Urothelium cell line (cell line): ENCODE data around the gene DEDD2.
A peak's percentile ranks its signal among the peaks of the same experiment; 100 is the strongest.

ENCODE experiments used
- DNase-seq: peaks from one replicate; pipeline ENCODE4 v3.0.0; 2011; ENCODE audit warnings: low spot score, mixed read lengths
- FAIRE-seq: peaks from 2 replicates; lab custom pipeline; 2011; peaks lifted over from hg19 to GRCh38; lab: Jason Lieb, UNC

Gene DEDD2

DNA sequence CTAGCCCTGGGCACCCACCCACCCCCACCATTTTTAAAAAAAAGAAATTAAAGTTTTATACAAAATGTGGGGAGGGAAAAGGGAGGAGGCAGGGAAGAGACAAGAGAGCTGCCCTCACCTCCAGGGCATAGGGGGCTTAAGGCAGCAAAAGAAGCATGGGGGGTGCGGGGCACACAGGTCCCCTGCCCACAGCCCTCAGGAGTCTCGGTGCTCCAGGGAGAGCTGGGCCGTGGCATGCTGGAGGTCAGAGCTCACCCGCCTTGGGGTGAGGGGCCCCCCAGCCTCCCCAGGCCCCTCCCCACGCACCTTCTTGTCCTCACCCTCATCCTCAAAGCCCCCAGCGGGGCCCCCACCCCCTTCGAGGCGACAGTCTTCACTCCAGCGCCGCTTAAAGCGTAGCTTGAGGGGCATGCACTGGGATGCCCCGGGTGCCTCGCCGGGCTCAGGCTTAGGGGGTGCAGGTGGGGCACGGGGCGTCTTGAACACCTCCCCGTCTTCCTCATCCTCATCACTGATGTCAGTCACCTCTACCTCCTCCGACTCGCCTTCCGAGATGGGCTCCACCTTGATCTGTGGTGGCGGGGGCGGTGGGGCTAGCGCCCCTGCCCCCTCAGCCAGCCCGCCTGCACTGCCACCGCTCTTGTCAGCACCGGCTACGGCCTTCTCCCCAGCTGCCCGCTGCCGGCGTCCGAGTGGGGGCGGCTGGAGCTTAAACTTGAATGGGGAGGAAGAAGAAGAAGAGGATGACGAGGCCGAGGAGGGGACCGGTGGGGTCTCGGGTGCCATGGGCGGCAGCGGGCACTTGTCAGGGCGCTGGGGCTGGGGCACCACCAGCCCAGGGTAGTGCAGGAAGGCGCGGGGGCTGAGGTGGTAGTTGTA, 31.0 kb upstream of the DEDD2 start:
- no peak for FAIRE-seq
- DNase-seq: no peak

DNA sequence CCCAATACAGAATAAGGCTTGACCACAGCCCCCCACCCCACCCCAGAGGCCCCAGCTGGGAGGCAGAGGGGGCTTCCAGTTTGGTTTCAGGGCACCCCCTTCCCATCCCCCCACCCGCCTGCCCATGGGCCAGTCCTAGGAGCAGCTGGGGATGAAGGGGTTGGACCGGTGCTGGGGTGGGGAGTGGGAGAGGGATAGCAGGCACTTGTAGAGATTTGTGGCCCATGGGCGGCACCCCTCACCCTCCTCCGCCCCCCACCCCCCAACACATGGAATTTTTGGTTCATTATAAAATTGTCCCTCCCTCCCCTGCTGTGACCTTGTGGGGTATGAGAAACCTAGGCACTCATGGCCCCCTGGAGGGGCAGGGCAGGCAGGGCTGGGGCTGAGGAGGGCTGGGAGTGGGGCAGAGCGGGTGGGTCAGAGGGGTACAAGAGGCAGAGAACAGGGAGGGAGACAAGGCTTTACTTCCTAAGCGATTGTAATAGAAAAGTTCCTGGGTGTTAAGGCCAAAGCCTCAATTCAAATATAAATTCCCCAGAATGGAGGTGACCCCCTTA, 30.2 kb upstream of the DEDD2 start:
- DNase-seq (no peak), FAIRE-seq (no peak)

DNA sequence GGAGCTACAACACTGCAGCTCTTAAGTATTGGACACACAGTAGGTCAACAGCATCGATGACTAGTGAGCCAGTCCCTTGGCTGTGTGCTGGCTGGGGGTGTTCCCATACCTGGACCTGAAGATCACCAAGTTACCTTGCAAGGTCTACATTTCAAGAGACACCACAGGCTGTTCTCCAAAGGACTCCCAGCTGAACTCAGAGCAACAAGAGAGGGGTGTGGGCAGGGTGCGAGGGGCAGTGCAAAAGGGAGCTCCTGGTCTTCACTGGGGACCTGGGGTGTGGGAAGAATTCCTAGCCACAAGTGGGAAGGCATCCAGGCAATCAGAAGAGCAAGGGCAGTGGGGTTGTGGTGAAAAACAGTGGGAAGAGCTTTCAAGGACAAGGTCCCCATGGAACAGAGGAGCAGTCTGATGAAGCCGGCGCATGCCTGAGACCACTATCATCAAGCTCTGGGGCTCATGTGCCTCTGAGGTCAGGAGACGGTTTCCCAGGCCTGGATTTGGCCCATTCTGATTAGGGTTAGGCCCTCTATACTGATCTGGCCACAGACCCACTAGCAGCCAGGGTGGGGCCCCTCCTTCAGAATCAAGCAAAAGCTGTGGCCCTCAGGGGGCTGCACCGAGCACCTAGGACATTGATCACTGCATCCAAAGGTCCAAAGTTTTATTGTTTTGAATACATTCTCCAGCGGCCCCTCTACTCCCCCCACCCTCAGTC, 29.6 kb upstream of the DEDD2 start:
- no peak for FAIRE-seq
- DNase-seq: no peak

DNA sequence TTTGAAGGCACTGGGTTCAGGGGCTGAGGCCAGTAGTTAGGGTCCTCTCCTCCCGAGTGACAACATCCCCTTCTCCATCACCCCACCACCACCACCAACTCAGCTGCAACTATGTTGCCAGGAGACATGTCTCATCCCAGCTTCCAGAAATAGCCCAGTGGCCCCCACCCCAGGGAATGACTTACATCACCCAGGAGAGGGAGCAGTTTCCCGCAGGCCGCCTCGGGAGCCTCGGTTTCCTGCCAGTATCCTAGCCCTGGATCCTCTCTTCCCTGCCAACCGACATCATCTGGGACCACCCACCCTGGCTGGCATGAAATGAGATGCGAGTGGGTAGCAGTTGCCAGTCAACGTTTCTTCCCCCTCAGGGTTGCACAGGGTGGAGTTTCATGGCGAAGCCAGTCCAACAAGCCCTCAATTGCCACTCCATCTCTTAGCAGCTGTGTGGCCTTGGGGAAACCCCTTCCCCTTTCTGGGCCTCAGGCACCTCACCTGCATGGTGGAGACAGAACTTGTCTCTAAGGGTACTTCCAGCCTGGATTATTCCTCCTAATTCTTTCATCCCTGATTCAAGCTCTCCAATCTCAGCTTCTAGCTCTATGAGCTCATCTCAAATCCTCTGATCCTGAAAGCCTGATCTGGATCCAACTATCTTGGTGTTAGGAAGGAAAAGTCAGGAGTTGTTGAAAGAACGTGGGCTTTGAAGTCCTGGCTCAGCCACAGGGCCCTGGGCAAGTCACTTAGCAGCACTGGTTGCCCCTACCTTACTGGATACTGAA, 28.9 kb upstream of the DEDD2 start:
- DNase-seq (peak; percentile 55), FAIRE-seq (no peak)

DNA sequence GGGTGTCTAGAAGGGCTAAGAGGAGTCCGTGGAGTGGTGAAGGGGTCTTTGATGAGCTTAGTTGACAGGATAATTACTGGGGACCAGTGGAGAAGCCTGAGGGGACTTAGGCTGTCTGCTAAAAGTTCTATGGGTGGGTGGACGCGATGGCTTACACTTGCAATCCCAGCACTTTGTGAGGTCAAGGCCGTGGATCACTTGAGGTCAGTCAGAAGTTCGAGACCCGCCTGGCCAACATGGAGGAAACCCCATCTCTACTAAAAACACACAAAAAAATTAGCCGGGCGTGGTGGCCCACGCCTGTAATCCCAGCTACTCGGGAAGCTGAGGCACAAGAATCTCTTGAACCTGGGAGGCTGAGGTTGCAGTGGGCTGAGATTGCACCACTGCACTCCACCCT, 27.8 kb upstream of the DEDD2 start:
- FAIRE-seq: no peak
- no peak for DNase-seq

DNA sequence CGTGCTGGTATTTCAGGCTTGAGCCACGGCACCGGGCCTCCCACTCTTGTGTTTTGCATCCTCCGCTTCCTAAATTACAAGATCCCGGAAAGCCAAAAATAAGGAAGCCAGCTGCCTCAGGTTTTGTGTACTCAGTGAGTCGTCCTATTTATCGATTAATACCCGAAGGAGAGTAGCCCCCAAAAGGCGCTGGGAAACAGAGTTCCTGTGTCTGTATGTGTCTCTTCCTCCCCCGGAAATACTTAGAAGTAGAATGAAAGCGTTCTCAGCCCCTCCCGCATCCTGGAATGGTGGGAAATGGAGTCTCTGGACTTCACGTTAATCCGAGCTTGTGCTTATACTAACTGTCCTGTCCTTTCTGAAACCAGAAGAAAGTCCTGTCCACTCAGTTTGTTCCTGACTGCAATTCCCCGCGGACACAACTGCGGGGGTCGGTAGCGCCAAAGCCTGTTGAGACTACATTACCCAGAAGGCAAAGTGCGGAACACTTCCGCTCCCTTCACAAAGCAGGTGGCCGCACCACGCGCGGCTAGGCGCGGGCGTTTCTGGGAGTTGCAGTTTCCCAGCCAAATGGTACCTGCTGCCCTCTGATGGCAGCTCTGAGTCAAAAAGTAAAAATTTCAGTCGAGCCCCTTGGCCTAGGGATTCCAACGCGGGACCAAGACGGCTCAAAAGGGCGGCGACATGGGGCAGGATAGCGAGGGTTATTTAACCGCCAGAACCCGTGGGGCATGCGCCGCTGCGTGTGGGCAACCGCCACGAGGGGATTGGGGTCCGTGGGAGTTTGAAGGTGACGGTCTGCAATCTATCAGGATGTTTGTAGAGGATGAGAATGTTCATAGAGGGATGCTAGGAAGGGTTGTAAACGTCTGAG, 27.1 kb upstream of the DEDD2 start:
- FAIRE-seq (peak; percentile 44), DNase-seq (peak; percentile 85)

DNA sequence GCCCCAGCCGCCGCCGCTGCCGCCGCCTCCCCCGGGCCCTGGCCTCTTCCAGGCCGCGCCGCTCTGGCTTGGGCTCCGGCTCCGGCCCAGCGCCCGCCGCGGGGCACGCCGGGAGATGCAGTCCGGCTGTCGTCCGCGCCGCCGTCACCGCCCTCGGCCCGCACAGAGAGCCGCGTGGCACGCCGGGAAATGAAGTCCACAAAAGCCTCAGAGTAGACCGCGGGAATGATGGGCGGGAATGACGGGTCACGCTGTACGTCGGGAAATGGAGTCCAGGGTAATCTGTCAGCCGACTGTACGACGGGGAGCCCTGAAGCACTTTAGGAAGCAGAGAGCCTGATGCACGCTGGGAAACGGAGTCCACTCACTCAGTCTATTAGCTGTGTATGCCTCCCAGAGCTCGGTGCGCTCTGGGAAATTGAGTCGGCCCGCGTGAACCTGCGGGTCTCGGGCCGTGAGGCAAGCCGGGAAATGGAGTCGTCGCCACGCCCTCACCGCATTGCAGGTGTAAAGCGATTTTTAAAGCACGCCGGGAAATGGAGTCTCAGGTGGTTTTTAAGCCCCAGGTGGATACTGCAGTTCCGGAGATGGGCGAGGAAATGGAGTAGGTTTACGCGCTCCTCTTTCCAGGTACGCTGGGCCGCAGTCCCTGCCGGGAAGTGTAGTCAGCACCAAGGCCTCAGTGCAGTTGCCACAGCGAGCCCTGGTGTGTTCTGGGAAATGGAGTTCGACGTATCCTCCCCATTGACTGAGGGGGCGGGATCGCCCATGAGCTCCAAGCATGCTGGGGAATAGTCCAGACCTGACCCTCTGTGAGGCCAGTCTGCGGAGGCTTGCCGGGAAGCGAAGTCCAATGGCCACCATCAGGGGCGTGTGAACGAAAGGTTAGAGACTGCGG, 25.3 kb upstream of the DEDD2 start, which contains the start of gene GSK3A:
TSS of gene GSK3A (minus strand) at position 91 of the 898 bp plus-strand sequence. CDS start 137 bp downstream, outside the sequence.
- DNase-seq (peak; percentile 93), FAIRE-seq (peak; percentile 65)

DNA sequence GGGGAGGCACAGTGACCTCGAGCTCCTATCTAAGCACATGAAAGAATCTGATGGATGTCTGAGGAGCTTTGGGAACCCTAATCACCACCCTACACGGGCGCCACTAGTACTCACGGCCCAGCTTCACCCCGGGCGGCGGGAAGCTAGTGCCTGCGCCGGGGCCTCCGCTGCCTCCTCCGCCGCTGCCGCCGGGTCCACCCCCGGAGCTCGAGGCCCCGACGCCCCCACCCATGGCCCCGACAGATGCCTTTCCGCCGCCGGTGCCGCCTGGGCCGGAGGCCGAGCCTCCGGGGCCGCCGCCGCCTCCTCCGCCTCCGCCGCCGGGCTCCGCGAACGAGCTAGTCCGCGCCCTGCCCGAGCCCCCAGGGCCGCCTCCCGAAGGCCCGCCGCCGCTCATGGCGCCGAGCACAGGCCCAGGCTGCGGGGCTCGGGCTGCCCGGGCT, 24.6 kb upstream of the DEDD2 start:
- DNase-seq: no peak
- FAIRE-seq: no peak

DNA sequence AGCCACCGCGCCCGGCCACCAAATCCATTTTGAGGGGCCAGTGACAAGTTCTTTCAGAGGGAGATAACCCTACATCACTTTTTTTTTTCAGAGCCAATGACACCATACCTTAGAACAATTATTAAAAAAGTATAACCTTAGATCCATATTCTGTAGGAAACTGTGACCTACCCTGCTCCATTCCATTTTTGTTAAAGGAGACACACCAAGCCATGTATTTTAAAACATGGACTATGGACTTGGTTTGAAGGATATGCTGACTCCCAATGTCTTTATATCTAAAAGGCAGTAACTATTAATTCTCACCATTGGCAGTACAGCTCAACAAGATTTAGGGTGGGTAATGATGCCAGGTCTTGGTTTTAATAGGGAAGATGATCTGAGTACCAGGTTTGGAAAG, 23.8 kb upstream of the DEDD2 start:
- no peak for DNase-seq
- FAIRE-seq: no peak

DNA sequence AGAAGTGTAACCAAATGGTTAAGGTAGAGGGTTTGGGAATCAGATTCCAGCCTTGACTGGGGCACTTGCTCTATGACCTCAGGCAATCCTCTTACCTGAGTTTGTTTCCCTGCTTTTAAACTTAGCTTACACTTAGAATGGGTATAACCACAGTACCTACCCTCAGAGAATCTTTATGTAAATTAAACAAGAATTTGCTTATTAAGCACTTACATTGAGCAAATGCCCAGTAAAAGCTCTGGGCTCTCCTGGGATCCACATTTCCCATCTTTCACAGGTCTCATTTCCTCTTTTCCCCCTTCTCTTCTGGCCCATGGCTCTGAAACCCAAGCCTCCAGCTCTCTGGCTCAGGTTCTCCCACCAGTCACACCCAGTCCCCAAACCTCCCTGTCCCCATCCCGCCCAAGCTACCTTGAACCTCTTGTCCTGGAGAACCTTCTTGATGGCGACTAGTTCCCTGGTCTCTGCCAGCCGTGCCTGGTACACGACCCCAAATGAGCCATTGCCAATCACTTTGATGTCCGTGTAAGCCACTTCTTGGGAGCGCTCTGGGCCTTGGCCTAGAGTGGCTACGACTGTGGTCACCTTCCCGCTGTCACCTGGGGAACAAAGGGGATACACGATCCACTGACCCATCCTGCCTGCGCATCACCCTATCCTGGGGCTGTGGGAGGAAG, 22.2 kb upstream of the DEDD2 start:
- no peak for DNase-seq
- no peak for FAIRE-seq

DNA sequence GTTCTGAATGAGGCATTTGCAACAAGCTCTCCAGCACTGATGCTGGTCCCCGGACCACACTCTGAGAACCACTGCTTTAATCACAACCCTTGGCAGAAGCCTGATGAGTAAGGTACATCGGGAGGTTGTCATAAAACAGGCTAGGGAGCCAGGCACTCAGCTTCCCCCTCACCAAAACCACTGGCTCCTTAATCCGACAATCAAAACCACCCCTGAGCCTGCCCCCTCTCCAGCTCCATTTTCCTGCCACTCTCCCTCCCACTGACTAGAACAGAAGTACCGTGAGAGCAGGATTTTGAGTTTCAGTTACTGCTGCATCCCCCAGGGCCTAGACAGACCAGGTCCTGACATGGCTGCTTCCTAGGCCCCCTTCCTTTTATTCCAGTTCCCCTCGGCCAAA, 17.7 kb upstream of the DEDD2 start:
- FAIRE-seq (no peak), DNase-seq (no peak)

DNA sequence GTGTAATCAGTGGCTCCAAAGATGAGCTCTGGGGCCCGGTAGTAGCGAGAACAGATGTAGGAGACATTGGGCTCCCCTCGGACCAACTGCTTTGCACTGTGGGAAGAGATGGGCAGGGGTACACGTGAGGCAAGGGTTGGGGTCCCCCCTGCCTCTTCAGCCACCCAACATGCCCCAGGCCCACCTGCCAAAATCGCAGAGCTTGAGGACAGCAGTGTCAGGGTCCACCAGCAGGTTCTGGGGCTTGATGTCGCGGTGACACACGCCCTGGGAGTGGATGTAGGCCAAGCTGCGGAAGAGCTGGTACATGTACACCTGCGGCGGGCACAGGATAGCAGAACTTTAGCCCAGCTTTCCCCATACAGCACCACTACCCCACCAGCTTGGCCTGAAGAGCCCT, 16.9 kb upstream of the DEDD2 start:
- DNase-seq (no peak), FAIRE-seq (no peak)

DNA sequence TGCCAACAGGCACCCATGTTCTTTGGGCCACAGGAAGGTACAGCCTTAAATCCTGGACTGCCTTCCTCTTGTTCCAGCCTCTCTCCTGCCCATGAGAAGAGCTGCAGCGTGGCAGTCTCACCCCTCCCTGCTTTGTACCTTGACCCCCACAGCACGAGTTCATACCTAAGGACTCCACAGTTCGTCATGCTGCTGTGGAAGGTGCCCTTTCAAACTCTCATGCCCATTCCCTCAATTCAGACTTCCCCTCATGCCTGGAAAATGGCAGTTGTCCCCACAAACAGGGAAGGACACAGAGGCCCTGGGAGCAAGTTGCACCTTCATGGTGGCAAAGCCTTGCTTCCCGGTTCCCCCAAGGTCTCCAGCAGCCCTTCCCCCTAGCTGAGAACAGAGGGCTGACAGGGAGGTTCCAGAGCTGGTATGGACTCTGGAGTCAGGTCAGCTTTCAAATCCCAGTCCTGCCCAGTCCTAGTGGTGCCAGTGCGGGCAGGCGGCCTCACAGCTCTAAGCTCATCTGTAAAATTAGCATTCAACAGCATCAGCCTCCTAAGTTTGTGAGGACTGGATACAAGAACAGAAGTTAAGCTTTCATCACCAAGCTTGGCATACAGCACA, 16.3 kb upstream of the DEDD2 start:
- DNase-seq (no peak), FAIRE-seq (no peak)

DNA sequence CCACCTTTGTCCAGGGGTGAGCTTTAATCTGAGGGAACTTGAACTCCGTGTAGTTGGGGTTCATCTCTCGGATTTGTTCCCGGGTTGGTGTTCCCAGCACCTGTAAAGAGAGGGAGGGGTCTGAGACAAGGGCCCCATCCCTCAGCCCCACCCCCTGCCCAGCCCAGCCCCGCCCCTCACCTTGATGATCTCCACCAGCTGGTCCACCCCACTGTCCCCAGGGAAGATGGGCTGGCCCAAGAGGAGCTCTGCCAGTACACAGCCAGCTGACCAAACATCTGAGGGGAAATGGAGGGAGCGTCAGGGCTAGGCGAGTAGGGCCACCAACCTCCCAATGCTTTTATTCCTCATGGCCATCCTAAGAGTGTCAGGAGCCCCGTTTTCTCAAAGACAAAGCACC, 15.6 kb upstream of the DEDD2 start:
- FAIRE-seq (no peak), DNase-seq (no peak)

DNA sequence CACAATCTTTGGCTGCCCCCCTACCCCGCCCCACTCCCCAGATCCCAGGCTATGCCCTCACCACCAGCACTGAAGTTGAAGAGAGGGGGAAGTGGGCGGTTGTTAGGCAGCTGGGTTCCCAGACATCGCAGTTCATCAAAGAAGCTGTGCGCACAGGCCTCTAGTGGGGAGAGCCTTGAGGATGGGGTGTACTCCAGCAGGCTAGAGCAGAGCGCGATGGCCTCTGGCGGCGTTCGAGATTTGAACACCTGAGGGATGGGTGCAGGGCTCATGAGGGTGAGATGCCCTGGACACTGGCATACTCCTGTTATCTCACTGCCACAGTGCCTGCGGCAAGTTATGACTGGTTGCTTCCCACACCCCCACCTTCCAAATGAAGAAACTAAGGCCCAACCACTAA, 15.0 kb upstream of the DEDD2 start:
- DNase-seq (no peak), FAIRE-seq (no peak)

DNA sequence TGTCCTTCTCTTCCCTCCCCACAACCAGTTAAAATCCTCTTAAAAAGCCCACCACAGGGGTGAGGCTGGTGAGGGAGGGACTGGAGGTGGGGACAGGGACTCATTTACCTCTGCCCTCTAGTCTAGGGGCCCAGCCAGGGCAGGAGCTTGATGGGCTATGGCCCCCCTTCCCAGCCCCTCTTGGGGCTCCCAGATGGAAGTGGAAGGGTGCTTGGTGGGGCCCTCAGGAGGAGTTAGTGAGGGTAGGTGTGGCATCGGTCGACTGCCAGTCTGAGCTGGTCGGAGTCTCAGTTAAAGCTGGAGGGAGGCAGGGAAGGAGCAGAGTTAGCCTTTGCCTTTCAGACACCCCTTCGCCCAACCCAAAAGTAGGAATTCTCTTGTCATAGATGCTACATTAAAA, 13.1 kb upstream of the DEDD2 start:
- DNase-seq (no peak), FAIRE-seq (no peak)

DNA sequence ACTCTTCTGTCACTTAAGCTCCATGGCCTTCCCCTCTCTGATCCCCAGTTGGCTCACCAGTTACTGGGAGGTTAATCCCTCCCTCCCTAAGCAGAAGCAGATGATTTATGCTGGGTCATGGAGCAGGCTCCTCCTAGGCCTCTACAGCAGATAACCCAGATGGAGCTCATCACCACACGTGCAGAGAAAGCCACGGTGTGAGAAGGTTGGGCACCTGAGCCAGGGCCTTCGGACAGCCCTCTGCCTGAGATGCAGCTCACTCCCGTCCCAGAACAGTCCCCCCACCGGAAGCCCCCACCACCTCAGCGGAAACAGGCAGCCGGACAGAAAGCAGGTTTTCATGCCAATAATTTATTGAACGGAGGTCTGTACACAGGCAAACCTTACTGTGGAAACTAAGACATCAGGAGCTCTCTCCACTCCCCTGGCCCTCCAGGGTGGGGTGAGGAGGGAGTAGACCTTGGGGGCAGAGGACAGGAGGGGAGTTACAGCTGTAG, 12.4 kb upstream of the DEDD2 start:
- no peak for DNase-seq
- FAIRE-seq: no peak

DNA sequence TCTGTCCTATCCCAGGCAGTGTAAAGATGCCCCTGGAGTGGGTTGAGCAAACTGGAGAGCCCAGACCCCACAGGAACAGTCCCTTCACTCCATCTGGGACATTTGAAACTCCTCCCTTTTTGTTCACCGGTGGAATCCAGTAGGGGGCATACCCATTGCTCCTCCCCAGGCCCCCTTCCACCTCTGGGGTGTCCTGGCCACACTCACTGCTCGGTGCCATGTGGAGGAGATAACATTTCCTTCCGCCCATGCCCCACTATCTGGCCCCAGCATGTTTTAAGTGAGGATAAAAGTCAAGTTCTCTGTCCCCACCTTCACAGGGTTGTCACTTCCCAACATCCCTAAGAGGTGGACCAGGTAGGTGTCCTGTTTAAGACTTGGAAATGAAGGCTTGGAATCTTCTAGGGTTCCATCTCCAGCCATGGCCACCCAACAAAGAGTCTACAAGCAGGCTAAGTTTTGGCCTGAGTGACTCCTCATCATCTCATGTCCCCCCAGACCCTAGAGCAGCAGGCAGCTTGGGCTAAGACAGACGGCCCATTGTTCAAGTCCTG, 11.9 kb upstream of the DEDD2 start:
- FAIRE-seq (no peak), DNase-seq (no peak)
